Kidney (tissue), 14 donors: Measurements from ENCODE around the gene HDAC11. TPM values are rescaled to one million over a fixed set of nuclear protein-coding genes. Genes with fewer than 3 reads are reported as not detected.
A peak's percentile ranks its signal among the peaks of the same experiment; 100 is the strongest.

Experiments used
- DNase-seq, 5 donors: peaks; one replicate each; pipeline ENCODE4 v3.0.0-alpha.2; 2013 to 2020
- FAIRE-seq: peaks from 2 replicates; lab custom pipeline; 2012; peaks lifted over from hg19 to GRCh38; lab: Jason Lieb, UNC
- H3K27ac ChIP-seq, 2 donors: one replicate each; pipeline ENCODE4 v1.7.0; 2013; ENCODE audit warnings: low read depth in 2 of 2, low read length in 2 of 2, inconsistent platforms in 1 of 2
- H3K27me3 ChIP-seq: one replicate; pipeline ENCODE4 v1.7.1; 2013; ENCODE audit warnings: low read length, inconsistent platforms; ENCODE audit not compliant: control insufficient read depth, insufficient read depth
- H3K36me3 ChIP-seq, 3 donors: one replicate each; pipeline versions ENCODE4 v1.7.0 to v1.7.1; 2013; ENCODE audit warnings: low read length in 3 of 3, control low read depth in 1 of 3, inconsistent platforms in 1 of 3; ENCODE audit not compliant: insufficient read depth in 3 of 3, control insufficient read depth in 2 of 3
- H3K4me1 ChIP-seq, 3 donors: one replicate each; pipeline versions ENCODE4 v1.7.0 to v1.7.1; 2013; ENCODE audit warnings: low read length in 3 of 3, inconsistent platforms in 1 of 3, low read depth in 1 of 3; ENCODE audit not compliant: control insufficient read depth in 2 of 3, insufficient read depth in 2 of 3
- H3K4me3 ChIP-seq, 3 donors: one replicate each; pipeline versions ENCODE4 v1.7.0 to v1.8.1; 2013; ENCODE audit warnings: low read length in 3 of 3, control low read depth in 1 of 3, inconsistent platforms in 1 of 3
- H3K9ac ChIP-seq, 3 donors: one replicate each; pipeline versions ENCODE4 v1.7.0 to v1.7.1; 2013; ENCODE audit warnings: low read length in 3 of 3, control low read depth in 1 of 3, inconsistent platforms in 1 of 3
- H3K9me3 ChIP-seq, 3 donors: one replicate each; pipeline versions ENCODE4 v1.7.0 to v1.7.1; 2013; ENCODE audit warnings: low read length in 3 of 3, control low read depth in 1 of 3, inconsistent platforms in 1 of 3; ENCODE audit not compliant: control insufficient read depth in 2 of 3, insufficient read depth in 1 of 3
- CTCF ChIP-seq: IDR thresholded peaks from 3 replicates; pipeline ENCODE4 v1.5.1; 2012; ENCODE audit warnings: mild to moderate bottlenecking, moderate library complexity, borderline replicate concordance; ENCODE audit not compliant: insufficient read depth; ENCODE audit errors: extremely low read depth
- intact Hi-C: fragments of 100-400 bp; cut with DNase I; formaldehyde crosslinking; loops from one replicate; pipeline ENCODE4 v1.11.1; 2022
- polyA plus RNA-seq: library from polyadenylated mRNA; stranded (reverse); fragments of 350-450 nt; fragmentation: Illumina TruSeq; extraction: RNeasy Lipid Tissue Mini Kit (QIAGEN cat#74804); gene quantifications from one replicate; pipeline ENCODE4 v1.2.3, GENCODE V29; 2014; ENCODE audit warnings: low read depth, low replicate concordance; ENCODE audit not compliant: insufficient read depth
- total RNA-seq: library from RNA; stranded (reverse); fragmentation: NEBNext Ultra II Directional; extraction: Animal tissue kit (Norgen Biotek cat#: 25700); gene quantifications from one replicate; pipeline ENCODE4 v1.2.1, GENCODE V29; 2021
- donor health status: control.
- donor health status: control.
- donor health status: control.
- donor health status: control.
- donor health status: control.
- donor health status: DM: yes; HTN: yes; CAD: no.
- donor health status: Normal renal cell carcinoma (clear cell type).

HDAC11 gene
- total and polyA plus RNA-seq, 2 donors from 2014 or later: 28.3 to 43.7 TPM

GRCh38 chr3:13479332-13479581 is 849 bp upstream of the HDAC11 start:
- Histone ChIP-seq H3K27me3 (no peaks in the 10 kb centered on the region), H3K4me3 (peak overlapping the region in 2 of 3 donors; percentile 36 to 88), H3K4me1 (peaks cover 0 to 11% (median under 1%) of the 10 kb centered on the region in 3 donors), H3K27ac (peak overlapping the region; percentile 62 to 89), H3K36me3 (no peaks in the 10 kb centered on the region), H3K9ac (peak overlapping the region in 2 of 3 donors; percentile 52 to 92), H3K9me3 (no peaks in the 10 kb centered on the region)
- intact Hi-C loops: no loop called here
- DNase-seq (no peak), FAIRE-seq (no peak)
- no peak for TF ChIP-seq CTCF

GRCh38 chr3:13480340-13481318 is 523 bp downstream of the HDAC11 start:
- intact Hi-C loops: no loop called here
- H3K36me3 ChIP-seq: no peaks in the 10 kb centered on the region
- no peak for TF ChIP-seq CTCF
- H3K27ac ChIP-seq: peak overlapping the region in 1 of 2 donors; percentile 32
- peak overlapping the region; percentile 50 to 75 (median 73) for H3K4me3 ChIP-seq
- no peak for FAIRE-seq
- H3K9ac ChIP-seq: peak overlapping the region in 1 of 3 donors; percentile 69
- no peaks in the 10 kb centered on the region for H3K27me3 ChIP-seq
- H3K4me1 ChIP-seq: peaks cover 0 to 22% (median 9%) of the 10 kb centered on the region in 3 donors
- no peaks in the 10 kb centered on the region for H3K9me3 ChIP-seq
- DNase-seq: peak in 4 of 5 donors; percentile 56 to 85 (median 72)

GRCh38 chr3:13482106-13482690 is 2.1 kb downstream of the HDAC11 start:
- DNase-seq (no peak), FAIRE-seq (no peak)
- no peaks in the 10 kb centered on the region for H3K9me3 ChIP-seq
- no peak overlapping the region for H3K27ac ChIP-seq
- no peak overlapping the region for H3K9ac ChIP-seq
- no peak overlapping the region for H3K4me3 ChIP-seq
- no peaks in the 10 kb centered on the region for H3K27me3 ChIP-seq
- H3K36me3 ChIP-seq: no peaks in the 10 kb centered on the region
- intact Hi-C loops: no loop called here
- TF ChIP-seq CTCF: no peak
- peaks cover 0 to 22% (median 10%) of the 10 kb centered on the region in 3 donors for H3K4me1 ChIP-seq
